Measurements from ENCODE around the gene NBEAL2.

The NBEAL2 gene

GRCh38 chr3:47002171-47003055 lies 22.9 kb downstream of the NBEAL2 start:
- no peak for DNase-seq (ENCODE audit: low read depth in 1 of 2, low spot score in 1 of 2)
- in situ Hi-C loops (cut with HindIII; ENCODE audit: low pct_unique_long_range_greater_than_20kb, low sequenced_read_pairs): no loop called here
- no peak for TF ChIP-seq JUND (IDR thresholded peaks at IDR 0.05; ENCODE audit: low read depth)

GRCh38 chr3:47003056-47003410 lies 23.6 kb downstream of the NBEAL2 start:
- DNase-seq (ENCODE audit: low read depth in 1 of 2, low spot score in 1 of 2): no peak
- TF ChIP-seq JUND (IDR thresholded peaks at IDR 0.05; ENCODE audit: low read depth): no peak
- in situ Hi-C loops (cut with HindIII; ENCODE audit: low pct_unique_long_range_greater_than_20kb, low sequenced_read_pairs): no loop called here

GRCh38 chr3:47003461-47004368 lies 24.2 kb downstream of the NBEAL2 start:
- DNase-seq (ENCODE audit: low read depth in 1 of 2, low spot score in 1 of 2): no peak
- in situ Hi-C loops (cut with HindIII; ENCODE audit: low pct_unique_long_range_greater_than_20kb, low sequenced_read_pairs): no loop called here

GRCh38 chr3:47004369-47005211 lies 25.1 kb downstream of the NBEAL2 start:
- no peak for TF ChIP-seq JUND (IDR thresholded peaks at IDR 0.05; ENCODE audit: low read depth)
- in situ Hi-C loops (cut with HindIII; ENCODE audit: low pct_unique_long_range_greater_than_20kb, low sequenced_read_pairs): no loop called here
- no peak for DNase-seq (ENCODE audit: low read depth in 1 of 2, low spot score in 1 of 2)

More at GRCh38 chr3:47003461-47004368, 24.2 kb downstream of the NBEAL2 start:
- TF ChIP-seq JUND (IDR thresholded peaks at IDR 0.05; ENCODE audit: low read depth): no peak

GRCh38 chr3:47005212-47006144 lies 26.0 kb downstream of the NBEAL2 start:
- TF ChIP-seq JUND (IDR thresholded peaks at IDR 0.05; ENCODE audit: low read depth): no peak
- peak in 1 of 2 experiments; percentile 36 for DNase-seq (ENCODE audit: low read depth in 1 of 2, low spot score in 1 of 2)
- in situ Hi-C loops (cut with HindIII; ENCODE audit: low pct_unique_long_range_greater_than_20kb, low sequenced_read_pairs): no loop called here

- DNase-seq (ENCODE audit: low read depth in 1 of 2, low spot score in 1 of 2): no peak
- no peak for TF ChIP-seq JUND (IDR thresholded peaks at IDR 0.05; ENCODE audit: low read depth)
- in situ Hi-C loops (cut with HindIII; ENCODE audit: low pct_unique_long_range_greater_than_20kb, low sequenced_read_pairs): no loop called here
These were observed 26.7 kb downstream of the NBEAL2 start for GRCh38 chr3:47006145-47006651.

GRCh38 chr3:47007001-47007400 lies 27.5 kb downstream of the NBEAL2 start:
- in situ Hi-C loops (cut with HindIII; ENCODE audit: low pct_unique_long_range_greater_than_20kb, low sequenced_read_pairs): no loop called here
- TF ChIP-seq JUND (IDR thresholded peaks at IDR 0.05; ENCODE audit: low read depth): no peak
- DNase-seq (ENCODE audit: low read depth in 1 of 2, low spot score in 1 of 2): no peak

- in situ Hi-C loops (cut with HindIII; ENCODE audit: low pct_unique_long_range_greater_than_20kb, low sequenced_read_pairs): no loop called here
- TF ChIP-seq JUND (IDR thresholded peaks at IDR 0.05; ENCODE audit: low read depth): no peak
These were observed 28.2 kb downstream of the NBEAL2 start for GRCh38 chr3:47007482-47008233.

GRCh38 chr3:47008234-47008796 lies 28.8 kb downstream of the NBEAL2 start:
- in situ Hi-C loops (cut with HindIII; ENCODE audit: low pct_unique_long_range_greater_than_20kb, low sequenced_read_pairs): no loop called here
- no peak for TF ChIP-seq JUND (IDR thresholded peaks at IDR 0.05; ENCODE audit: low read depth)
- no peak for DNase-seq (ENCODE audit: low read depth in 1 of 2, low spot score in 1 of 2)

More at GRCh38 chr3:47007482-47008233, 28.2 kb downstream of the NBEAL2 start:
- DNase-seq (ENCODE audit: low read depth in 1 of 2, low spot score in 1 of 2): no peak

GRCh38 chr3:47008851-47009224 lies 29.4 kb downstream of the NBEAL2 start:
- DNase-seq (ENCODE audit: low read depth in 1 of 2, low spot score in 1 of 2): no peak
- no peak for TF ChIP-seq JUND (IDR thresholded peaks at IDR 0.05; ENCODE audit: low read depth)
- in situ Hi-C loops (cut with HindIII; ENCODE audit: low pct_unique_long_range_greater_than_20kb, low sequenced_read_pairs): no loop called here
